ENCODE data around the gene PDYN. TPM values are rescaled to one million over a fixed set of nuclear protein-coding genes. Genes with fewer than 3 reads are reported as not detected.

Gene PDYN
- total RNA-seq, 1 donor from 2014 or later = not detected

DNA sequence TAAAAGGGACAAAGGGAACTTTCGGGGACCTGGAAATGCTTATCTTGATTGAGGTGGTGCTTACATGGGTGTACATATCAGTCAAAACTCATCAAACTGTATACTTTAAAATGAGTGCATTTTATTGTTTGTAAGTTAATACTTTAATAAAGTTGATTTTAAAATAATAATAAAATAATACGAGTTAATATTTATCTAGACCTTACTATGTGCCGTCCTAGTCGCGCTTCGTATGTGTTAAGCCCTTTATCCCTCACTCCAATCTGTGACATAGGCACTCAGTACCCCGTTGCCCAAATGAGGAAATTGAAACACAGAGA is 47.5 kb downstream of the PDYN start:
- H3K36me3 ChIP-seq (ENCODE audit: control insufficient read depth, insufficient read depth, low read length) = no peaks in the 10 kb centered on the region
- no peak for TF ChIP-seq CTCF (IDR thresholded peaks at IDR 0.05; ENCODE audit: insufficient read depth, low read length, poor library complexity, severe bottlenecking)
- H3K4me3 ChIP-seq (ENCODE audit: low read depth, low read length) = no peak overlapping the region
- DNase-seq (ENCODE audit: low read depth) = no peak
- H3K27me3 ChIP-seq (ENCODE audit: control insufficient read depth, insufficient read depth, low read length) = peaks cover 18% of the 10 kb centered on the region

DNA sequence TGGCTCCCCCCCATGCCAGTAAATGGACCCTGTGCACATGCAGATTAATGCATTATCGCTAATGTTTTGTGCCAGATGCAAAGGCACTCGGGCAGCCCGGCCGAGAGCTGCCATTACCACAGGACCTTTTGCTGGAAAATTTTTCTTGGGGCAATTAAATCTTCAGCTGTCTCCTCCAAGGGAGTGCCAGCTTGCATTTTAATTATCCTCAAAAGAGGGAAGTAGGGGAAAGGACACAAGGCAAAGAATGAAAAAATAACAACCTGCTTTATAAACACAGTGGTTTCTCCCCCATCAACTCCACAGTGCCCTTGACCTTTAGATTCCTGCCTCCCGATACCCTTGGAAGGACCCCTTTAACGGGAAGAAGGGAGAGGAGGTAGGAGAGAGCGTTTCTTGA is 48.2 kb downstream of the PDYN start:
- TF ChIP-seq CTCF (IDR thresholded peaks at IDR 0.05; ENCODE audit: insufficient read depth, low read length, poor library complexity, severe bottlenecking) = no peak
- Histone ChIP-seq H3K4me3 (ENCODE audit: low read depth, low read length) (no peak overlapping the region), H3K36me3 (ENCODE audit: control insufficient read depth, insufficient read depth, low read length) (no peaks in the 10 kb centered on the region), H3K27me3 (ENCODE audit: control insufficient read depth, insufficient read depth, low read length) (peaks cover 18% of the 10 kb centered on the region)
- DNase-seq (ENCODE audit: low read depth) = no peak

- no peak for DNase-seq (ENCODE audit: low read depth)
- no peaks in the 10 kb centered on the region for H3K36me3 ChIP-seq (ENCODE audit: control insufficient read depth, insufficient read depth, low read length)
- no peak overlapping the region for H3K4me3 ChIP-seq (ENCODE audit: low read depth, low read length)
- H3K27me3 ChIP-seq (ENCODE audit: control insufficient read depth, insufficient read depth, low read length) = peaks cover 18% of the 10 kb centered on the region
- no peak for TF ChIP-seq CTCF (IDR thresholded peaks at IDR 0.05; ENCODE audit: insufficient read depth, low read length, poor library complexity, severe bottlenecking)
These were observed 48.7 kb downstream of the PDYN start for GRCh38 chr20:1945134-1945618.

DNA sequence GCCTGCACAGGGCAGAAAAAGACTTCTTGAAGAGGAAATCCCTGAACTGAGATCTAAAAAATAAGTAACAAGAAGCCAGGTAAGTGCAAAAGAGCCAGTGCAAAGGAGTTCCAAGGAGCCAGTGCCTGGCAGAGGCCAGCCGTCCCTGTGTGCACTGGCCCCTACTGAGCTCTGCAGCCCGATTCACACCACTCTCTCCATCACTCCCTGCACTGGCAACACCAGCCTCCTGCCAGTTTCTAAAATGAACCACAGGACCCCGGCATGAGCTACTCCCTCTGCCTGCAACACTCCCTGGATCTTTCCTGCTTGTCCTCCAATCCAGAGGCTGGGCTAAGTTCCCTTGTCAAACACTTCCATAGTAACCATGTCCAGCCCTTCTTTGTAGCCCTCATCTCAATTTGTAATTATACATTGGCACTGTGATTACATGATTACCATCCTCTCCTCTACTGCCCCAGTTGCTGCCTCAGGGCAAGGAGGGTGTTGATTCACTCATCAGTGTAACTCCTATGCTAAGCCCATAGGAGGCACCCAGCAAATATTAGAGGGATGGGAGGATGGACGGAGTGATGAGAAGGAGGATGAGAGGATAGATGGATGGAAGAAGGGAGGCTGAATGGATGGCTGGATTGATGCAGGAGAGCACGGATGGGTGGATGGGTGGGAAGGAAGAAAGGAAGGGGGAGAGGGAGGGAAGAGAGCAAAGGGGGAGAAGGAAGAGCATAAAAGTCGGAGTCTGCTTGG is 49.3 kb downstream of the PDYN start:
- DNase-seq (ENCODE audit: low read depth) = no peak
- Histone ChIP-seq H3K36me3 (ENCODE audit: control insufficient read depth, insufficient read depth, low read length) (no peaks in the 10 kb centered on the region), H3K4me3 (ENCODE audit: low read depth, low read length) (no peak overlapping the region), H3K27me3 (ENCODE audit: control insufficient read depth, insufficient read depth, low read length) (peaks cover 18% of the 10 kb centered on the region)
- no peak for TF ChIP-seq CTCF (IDR thresholded peaks at IDR 0.05; ENCODE audit: insufficient read depth, low read length, poor library complexity, severe bottlenecking)

- Histone ChIP-seq H3K4me3 (ENCODE audit: low read depth, low read length) (no peak overlapping the region), H3K36me3 (ENCODE audit: control insufficient read depth, insufficient read depth, low read length) (peaks cover 2% of the 10 kb centered on the region), H3K27me3 (ENCODE audit: control insufficient read depth, insufficient read depth, low read length) (peaks cover 18% of the 10 kb centered on the region)
- no peak for TF ChIP-seq CTCF (IDR thresholded peaks at IDR 0.05; ENCODE audit: insufficient read depth, low read length, poor library complexity, severe bottlenecking)
- DNase-seq (ENCODE audit: low read depth) = no peak
These were observed 50.4 kb downstream of the PDYN start for GRCh38 chr20:1943275-1944002.

Measured in kidney epithelial cell (primary cell).